Hepatic stellate cell (primary cell): ENCODE data around the gene PHOX2A.
"Not testable (repeated sequence)": the region's sequence is repeated elsewhere in the genome, so short reads cannot be mapped to it uniquely, and the experiment has no call there.

Source experiments
- DNase-seq: peaks from one replicate; pipeline ENCODE4 v3.0.0; 2011; ENCODE audit warnings: low spot score

Gene PHOX2A

DNA sequence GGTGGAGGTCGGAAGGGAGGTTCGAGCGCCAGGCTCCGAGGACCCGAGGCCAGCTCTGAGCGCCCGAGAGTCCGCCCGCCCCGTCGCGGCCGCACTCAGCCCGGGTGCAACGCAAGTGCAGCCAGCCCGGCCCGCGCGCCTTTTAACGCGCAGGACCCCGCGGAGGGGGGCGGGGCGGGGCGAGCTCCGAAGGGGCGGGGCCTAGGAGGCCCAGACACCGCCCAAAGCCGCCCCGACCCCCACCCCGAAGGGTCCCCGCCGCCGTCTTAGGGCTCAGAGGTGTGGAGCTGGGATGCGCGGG lies at the start of gene PHOX2A:
Gene PHOX2A (minus strand): TSS at position 117 of the 301 bp plus-strand sequence. CDS start 172 bp downstream, outside the sequence.
- DNase-seq: no peak

DNA sequence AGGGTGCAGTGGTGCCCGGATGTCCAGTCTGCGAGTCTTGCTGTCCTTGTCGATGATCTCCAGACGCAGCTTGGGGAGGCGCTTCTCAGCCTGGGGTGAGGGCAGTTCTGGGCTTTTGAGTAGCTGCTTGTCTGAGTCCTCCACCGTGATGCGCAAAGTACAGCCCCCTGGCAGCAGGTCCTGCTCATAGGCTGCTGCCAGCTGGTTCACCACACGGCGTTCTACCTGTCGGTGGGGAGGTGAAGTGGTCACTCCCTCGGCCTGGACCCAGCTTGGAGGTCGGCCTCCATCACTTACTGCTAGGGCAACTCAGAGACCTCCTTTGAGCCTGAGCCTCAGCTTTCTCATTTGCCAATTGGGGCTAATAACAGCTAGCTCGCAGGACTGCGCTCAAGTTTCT lies 49.4 kb upstream of the PHOX2A start:
- no peak for DNase-seq

DNA sequence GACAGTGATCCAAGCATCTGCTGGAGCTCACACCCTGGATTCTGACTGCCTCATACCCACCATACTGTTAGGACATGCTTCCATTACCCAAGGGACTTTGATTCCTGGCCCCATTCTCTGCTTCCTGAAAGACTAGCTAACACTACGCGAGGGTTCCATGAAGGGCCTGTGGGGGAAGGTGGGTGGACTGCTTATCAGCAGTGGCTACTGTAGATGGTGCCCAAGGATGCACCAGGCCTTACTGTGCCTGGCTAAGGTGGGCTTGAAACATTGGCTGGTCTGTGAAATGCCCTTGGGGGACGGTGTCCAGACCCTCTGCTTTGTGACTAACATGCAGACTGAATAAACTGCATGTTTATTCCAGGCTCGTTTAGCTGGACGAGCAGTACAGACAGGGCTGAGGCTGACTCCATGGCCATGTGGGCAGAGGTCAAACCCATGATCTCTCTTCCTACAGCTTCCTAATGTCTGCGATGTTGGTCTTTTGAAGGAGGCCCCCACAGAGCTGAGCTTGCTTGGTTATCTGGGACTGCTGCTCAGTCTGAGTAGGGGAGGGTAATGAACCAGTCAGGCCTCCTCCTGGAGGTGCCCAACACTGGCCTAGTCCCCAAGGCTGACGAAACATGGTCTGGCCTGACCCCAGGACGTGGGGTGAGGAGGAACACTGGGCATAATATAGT lies 48.3 kb upstream of the PHOX2A start:
- no peak for DNase-seq

DNA sequence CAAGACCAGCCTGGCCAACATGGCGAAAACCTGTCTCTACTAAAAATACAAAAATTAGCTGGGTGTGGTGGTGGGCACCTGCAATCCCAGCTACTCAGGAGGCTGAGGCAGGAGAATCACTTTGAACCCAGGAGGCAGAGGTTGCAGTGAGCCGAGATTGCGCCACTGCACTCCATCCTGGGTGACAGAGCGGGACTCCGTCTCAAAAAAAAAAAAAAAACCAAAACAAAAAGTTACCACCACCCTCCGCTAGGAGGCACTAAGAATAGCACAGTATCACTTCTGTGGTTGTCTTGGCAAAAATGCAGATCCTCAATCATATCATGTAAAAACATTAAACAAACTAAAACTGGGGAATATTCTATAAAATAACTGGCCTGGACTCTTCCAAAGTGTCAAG lies 46.8 kb upstream of the PHOX2A start:
- DNase-seq: peak; percentile 46

DNA sequence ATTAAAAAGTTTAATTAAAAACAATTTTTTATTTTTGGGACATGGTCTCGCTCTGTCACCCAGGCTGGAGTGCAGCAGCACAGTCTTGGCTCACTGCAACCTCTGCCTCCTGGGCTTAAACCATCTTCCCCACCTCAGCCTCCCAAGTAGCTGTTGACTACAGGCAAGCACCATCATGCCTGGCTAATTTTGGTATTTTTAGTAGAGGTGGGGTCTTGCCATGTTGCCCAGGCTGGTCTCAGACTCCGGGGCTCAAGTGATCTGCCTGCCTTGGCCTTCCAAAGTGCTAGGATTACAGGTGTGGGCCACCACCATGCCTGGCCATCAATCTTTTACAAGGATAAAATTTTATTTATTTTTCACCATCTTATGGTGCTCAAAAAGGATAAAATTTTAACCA lies 43.3 kb upstream of the PHOX2A start:
- no peak for DNase-seq

DNA sequence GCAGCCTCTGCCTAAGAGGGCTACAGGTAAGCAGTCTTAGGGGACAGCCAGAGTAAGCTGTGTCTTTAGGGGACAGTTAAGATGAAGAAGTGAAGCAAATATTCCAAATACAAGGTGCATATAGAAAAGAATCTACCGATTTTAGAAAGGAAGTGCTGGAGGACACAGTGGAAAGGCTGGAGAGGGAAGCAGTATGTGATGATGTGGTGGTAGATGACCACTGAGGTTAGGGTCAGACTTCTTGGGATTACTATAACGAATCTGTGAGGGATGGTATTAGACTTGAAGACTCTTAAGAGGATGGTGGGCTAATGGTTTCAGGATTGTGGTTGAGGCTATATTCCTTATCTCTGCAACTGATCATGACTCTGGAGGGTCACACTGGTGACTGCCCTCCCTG lies 40.0 kb upstream of the PHOX2A start:
- no peak for DNase-seq

DNA sequence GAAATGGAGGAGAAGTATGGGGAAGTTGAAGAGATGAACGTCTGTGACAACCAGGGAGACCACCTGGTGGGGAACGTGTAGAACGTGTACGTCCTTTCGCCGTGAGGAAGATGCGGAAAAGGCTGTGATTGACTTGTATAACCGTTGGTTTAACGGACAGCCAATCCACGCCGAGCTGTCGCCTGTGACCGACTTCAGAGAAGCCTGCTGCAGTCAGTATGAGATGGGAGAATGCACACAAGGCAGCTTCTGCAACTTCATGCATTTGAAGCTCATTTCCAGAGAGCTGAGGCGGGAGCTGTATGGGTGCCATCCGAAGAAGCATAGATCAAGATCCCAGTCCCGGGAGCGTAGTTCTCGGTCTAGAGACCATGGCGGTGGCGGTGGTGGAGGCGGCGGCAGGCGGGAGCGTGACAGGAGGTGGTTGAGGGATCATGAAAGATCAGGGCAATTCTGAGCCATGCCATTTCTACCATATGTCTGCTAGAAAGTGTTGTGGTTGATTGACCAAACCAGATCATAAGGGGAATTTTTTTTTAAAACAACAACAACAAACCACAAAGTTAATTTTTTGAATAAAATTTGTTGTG lies 36.8 kb upstream of the PHOX2A start:
- DNase-seq: no peak

DNA sequence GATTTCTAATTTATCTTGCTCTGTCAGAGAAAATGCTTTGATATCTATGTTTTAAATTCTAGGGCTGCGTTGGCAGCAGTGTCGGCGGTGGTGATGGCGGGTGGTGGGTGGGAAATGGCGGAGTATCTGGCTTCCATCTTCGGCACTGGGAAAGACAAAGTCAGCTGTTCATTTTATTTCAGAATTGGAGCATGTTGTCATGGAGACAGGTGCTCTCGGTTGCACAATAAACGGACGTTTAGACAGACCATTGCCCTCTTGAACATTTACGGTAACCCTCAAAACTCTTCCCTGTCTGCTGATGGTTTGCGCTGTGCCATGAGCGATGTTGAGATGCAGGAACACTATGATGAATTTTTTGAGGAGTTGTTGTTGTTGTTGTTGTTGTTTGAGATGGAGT lies 36.1 kb upstream of the PHOX2A start:
- no peak for DNase-seq

DNA sequence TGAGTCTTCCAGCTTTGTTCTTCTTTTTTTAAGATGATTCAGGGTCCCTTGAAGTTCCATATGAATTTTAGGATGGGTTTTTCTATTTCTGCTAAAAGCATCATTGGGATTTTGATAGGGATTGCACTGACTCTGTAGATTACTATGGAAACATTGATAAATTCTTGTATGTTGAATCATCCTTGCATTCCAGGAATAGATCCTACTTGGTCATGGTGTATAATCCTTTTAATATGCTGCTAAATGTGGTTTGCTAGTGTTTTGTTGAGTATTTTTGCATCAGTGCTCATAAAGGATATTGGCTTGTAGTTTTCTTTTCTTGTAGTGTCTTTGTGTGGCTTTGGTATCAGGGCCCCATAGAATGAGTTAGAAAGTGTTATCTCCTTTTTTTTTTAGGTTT lies 34.9 kb upstream of the PHOX2A start:
- DNase-seq: no peak

DNA sequence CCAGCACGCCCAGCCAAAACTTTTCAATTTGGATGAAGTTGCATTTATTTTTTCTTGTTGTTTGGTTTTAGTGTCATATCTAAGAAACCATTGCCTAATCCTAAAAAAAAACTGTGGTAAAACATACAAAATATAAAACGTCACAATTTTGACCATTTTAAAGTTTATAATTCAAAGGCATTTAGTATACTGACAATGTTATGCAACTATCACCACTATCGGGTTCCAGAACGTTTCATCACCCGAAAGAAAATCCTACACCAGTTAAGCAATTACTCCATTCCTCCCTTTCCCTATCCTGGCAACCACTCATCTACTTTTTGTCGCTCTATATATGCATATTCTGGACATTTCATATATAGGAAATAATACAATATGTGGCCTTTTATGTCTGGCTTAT lies 30.5 kb upstream of the PHOX2A start:
- DNase-seq: no peak

DNA sequence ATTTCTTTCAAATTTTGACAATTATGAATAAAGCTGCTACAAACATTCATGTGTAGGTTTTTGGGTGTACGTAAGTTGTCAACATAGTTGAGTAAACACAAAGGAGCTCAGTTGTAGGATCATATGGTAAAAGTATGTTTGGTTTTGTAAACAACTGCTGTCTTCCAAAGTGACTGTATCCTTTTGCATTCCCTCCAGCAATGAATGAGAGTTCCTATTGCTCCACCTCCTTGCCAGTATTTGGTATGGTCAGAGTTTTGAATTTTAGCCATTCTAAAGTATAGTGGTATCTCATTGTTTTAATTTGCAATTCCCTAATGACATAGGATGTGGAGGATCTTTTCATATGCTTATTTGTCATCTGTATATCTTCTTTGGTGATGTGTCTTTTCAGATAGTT lies 28.0 kb upstream of the PHOX2A start:
- DNase-seq: no peak

DNA sequence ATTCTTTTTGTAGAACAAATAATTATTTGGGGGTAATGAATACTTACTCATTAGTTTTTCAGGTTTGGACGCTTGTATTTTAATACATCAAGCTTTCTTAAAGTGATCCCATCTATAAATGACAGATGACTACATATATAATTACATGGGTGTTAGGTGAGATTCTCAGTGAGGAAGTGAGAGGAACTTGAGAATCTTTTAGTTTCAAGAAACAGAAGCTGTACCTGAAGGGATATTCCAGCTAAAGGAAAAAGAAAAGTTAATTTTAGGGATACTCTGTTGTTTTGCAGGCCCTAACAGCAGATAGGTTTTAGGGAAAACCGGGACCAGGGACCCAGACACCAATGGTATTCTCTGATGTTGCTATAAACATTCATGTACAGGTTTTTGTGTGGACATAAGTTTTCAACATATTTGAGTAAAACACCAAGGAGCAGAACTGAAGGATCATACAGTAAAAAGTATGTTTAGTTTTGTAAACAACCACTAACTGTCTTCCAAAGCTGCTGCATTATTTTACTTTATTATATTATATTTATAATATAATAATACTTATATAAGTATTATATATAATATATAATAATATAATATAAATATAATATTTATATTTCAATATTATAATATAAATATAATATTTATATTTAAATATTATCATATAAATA lies 24.1 kb upstream of the PHOX2A start:
- DNase-seq: no peak

DNA sequence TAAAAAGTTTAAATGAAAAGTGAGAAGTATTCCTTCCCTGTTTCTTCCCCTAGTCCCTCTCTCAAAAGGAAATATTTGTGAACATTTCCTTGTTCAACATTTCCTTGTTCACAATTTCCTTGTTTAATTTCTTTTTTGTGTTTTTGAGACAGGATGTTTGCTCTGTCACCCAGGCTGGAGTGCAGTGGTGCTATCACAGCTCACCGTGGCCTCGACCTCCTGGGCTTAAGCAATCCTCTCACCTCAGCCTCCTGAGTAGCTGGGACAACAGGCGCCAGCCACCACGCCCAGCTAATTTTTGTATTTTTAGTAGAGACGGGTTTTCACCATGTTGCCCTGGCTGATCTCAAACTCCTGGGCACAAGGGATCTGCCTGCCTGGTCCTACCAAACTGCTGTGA lies 23.0 kb upstream of the PHOX2A start:
- not testable (repeated sequence) for DNase-seq

DNA sequence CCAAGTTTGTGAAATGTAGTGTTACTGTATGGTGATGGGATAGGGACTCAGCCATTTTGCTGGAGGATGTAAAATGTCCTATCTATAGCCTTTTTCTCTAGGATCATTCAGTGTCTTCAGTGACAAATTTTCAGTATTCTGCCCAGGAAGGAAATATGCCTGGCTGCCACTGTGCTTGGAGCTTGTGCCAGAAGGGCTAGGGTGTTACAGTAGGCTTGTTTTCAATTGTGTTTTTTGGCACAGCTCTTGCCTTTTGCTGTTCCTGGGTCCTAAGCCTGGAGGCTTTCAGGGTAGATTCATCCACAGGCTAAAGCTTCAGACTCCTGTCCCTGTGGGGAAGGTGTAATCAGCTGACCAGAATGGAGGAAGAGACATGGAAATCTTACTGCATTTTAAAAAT lies 22.0 kb upstream of the PHOX2A start:
- DNase-seq: no peak

DNA sequence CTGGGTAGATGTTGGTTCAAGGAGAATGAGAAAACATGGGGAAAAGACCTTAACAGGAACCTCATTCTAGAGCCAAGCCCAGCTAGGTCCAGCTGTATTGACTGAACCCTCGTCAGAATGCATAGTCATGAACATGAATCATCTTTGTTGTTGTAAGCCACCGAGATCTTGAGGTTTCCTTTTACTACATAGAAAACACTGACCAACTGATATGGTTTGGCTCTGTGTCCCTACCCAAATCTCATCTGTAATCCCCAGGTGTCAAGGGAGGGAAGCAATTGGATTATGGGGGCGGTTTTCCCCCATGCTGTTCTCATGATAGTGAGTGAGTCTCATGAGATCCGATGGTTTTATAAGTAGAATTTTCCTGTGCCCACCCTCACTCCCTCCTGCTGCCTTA lies 19.4 kb upstream of the PHOX2A start:
- no peak for DNase-seq

DNA sequence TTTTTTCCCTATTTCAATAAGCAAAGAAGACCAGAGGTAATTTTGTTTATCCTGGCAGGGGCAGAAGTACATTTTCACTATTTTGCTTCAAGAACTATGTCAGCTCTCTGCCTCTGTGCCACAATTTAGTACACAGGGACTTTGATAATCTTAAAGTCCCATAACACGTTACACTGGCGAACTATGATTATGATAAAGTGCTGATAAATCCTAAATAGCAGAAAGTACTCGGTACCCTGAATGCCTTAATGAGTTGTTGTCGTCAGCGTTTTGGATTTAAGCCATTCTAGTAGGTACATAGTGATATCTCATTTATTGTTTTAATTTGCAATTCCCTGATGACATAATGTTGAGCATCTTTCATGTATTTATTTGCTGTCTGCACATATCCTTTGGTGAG lies 16.6 kb upstream of the PHOX2A start:
- no peak for DNase-seq

DNA sequence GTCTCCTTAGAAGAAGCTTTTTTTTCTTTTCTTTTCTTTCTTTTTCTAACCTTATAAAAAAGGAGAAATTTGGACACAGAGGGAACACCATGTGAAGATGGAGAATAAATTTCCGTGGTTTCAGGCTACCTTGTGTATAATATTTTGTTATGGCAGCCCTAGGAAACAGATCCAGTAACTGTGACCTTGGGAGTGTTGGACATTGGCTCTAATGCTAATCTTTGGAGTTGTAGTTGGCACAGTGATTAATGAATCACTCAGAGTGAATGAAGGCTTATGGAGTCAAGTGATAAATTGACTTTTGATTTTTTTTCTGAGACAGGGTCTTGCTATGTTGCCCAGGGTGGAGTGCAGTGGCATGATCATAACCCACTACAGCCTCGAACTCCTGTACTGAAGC lies 15.5 kb upstream of the PHOX2A start:
- DNase-seq: no peak

DNA sequence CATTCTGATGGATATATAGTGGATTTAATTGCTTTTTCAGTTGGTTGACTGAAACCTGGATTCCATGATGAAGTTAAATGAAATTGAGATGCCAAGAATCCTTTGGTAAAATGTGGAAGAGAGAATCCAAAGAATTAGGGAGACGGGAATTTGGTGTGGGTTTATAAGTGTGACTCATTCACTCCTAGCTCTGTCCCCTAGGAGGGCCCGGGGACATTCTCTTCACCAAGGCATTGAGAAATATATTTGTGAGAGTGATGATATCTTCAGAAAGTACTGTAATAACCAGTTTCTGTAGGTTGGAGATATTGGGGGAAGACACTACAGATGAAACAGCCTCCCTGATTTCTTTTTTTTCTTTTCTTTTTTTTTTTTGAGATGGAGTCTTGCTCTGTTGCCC lies 13.6 kb upstream of the PHOX2A start:
- no peak for DNase-seq

DNA sequence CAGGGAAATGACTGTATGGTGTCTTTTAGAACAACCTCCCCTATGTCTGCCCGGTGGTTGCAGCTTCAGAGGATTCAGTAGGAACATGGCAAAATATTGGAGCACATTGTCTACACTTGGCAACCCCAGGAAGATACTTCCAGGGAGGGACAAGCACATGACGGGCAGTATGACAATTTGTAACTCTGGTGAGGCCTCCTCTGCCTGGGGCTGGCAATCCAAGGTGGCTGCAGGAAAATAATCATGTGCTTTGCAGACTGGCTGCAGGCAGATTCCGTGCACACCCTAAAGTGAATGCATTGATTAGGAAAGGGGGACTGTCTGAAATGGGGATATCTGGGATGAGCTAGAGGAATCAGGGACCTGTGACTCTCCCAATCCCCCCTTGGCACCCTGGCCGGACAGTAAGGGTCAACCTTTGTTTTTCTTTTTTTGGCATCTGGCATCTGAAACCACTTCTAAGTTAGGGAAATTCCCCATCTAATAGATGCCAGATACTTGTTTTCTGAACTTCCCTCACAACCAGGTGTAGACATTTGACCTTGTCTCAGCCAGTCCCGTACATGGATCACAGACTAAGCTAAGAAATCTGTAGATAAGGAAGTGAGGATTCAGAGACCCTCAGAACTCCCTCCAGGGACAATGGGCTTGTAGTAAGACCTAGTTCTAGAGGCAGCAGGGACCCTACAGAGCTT lies 10.5 kb upstream of the PHOX2A start:
- DNase-seq: no peak

DNA sequence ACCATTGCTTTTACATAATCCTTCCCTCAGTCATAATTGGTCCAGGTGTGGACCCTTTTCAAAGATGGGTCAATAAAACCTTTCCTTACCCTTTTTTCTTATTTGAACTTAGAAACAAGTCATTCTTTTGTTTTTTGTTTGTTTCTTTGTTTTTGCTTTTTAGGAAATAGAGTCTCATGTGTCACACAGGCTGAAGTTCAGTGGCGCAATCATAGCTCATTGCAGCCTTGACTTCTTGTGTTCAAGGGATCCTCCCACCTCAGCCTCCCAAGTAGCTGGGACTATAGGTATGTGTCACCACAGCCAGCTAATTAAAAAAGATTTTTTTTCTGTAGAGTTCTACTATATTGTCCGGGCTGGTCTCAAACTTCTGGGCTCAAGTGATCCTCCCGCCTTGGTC lies 9.4 kb upstream of the PHOX2A start:
- DNase-seq: no peak

DNA sequence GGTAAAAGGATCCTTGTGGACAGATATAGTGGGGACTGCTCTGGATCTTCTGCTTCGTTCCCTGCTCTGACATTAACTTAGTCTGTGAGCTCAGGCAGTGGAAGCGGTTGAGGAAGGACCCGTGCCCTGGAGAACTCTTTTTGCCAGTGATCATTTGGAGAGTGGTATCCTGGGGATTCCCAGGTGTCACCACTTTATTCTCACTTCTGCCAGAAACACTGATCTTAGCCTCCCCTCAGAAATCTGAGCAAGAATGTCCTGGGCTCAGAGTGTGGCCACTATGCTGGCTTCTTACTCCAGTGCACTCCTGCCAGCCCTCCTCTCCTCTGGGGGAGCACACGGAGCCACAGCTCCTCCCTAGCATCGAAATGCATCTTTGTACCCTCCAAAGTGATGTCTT lies 7.6 kb upstream of the PHOX2A start:
- DNase-seq: no peak

DNA sequence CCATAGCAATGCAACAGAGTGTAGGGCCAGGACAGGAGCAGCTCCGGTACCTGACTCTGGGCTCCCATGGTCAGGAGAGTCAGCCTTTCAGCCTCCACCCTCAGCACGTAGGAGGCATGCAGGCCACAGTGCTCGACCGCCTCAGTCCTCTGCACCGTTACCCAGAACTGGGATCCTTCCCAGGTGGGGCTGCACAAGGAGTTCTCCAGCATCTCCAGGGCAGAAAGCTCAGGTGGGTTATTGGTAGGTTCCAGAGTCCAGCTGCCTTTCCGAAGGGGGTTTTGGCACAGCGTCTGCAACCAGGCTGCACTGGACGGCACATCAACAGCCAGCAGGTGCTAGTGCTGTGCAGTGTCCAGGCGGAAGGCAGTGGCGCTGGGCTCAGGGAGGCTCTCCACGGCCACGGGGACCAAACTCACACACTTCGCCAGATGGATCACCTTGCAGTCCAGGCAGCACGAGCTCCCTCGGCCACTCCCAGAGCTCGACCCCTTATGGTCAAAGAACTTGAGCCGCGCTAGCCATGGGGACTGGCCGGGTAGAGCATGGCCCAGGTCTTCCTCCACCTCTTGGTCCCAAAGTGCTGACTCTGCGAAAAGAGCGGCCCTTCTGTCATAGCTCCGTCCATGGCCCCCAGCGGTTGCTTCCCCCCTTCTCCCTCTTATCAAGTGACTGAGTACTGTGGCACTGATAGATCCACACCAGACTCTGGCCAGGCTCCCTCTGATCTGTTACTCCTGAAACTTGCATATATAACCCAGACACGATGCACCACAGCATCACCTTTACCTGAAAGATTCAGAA lies 6.9 kb upstream of the PHOX2A start:
- DNase-seq: no peak

DNA sequence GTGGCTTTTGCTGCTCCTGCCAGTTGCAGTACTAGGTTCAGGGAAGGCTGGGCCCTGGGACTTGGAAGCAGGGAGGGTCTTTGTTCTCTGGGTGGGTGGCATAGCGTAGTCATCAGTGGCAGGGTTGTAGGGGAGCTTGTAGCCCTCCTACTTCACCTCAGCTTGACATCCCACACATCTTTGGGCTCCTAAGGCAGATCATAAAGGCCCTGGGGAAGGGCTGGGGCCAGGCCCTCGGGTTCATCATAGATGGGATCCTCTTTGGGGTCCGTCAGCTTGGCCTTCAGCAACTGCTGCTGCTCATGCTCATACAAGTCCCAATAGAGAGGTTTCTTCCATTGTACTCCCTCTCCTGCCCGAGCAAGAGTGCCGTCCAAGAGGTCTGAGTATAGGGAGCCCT lies 6.0 kb upstream of the PHOX2A start:
- DNase-seq: no peak
